SK-N-SH (cell line): Measurements from ENCODE around the gene MBD4. TPM values are rescaled to one million over a fixed set of nuclear protein-coding genes. Genes with fewer than 3 reads are reported as not detected.
"Not testable (repeated sequence)": the region's sequence is repeated elsewhere in the genome, so short reads cannot be mapped to it uniquely, and the experiment has no call there.

Experiments
- CTCF ChIA-PET: fragments of 300-600, 350-600 bp; formaldehyde crosslinking; extraction: SDS; loops from one replicate; lab custom pipeline; 2021; lab: Yijun Ruan, JAX
- POLR2A ChIA-PET: fragments of 350-600 bp; sonication (Branson Sonifier 250); formaldehyde crosslinking; extraction: SDS; loops from one replicate; lab custom pipeline; 2020; ENCODE audit warnings: antibody characterized with exemption, inconsistent platforms; lab: Yijun Ruan, JAX
- DNase-seq: peaks from one replicate; pipeline ENCODE4 v3.0.0; 2012
- H2AFZ ChIP-seq: fragments of 200-600 bp; sonication (generic); 2 replicates; pipeline ENCODE4 v1.8.1; 2016; ENCODE audit warnings: antibody characterized with exemption, mild to moderate bottlenecking, low read depth
- H3F3A ChIP-seq: fragments of 200-600 bp; sonication (generic); replicated peaks from 2 replicates; pipeline ENCODE3; 2016; ENCODE audit warnings: antibody characterized with exemption, mild to moderate bottlenecking; ENCODE audit not compliant: insufficient read depth
- H3K27ac ChIP-seq, 2 experiments: fragments of 200-500 bp in 1 of 2; fragments of 200-600 bp in 1 of 2; sonication (Bioruptor generic) in 1 of 2; sonication (generic), shearing (Covaris generic) in 1 of 2; 2 replicates each; pipeline versions ENCODE4 v1.5.1 to v1.6.1; 2014 to 2016; ENCODE audit warnings: low read depth in 2 of 2, inconsistent platforms in 1 of 2, low read length in 1 of 2, mild to moderate bottlenecking in 1 of 2, mixed read lengths in 1 of 2
- H3K27me3 ChIP-seq: fragments of 200-600 bp; sonication (generic), shearing (Covaris generic); 2 replicates; pipeline ENCODE4 v1.6.1; 2016; ENCODE audit warnings: mixed run types; ENCODE audit not compliant: insufficient read depth
- H3K36me3 ChIP-seq, 2 experiments: fragments of 200-500 bp in 1 of 2; fragments of 200-600 bp in 1 of 2; sonication (Bioruptor generic) in 1 of 2; sonication (generic) in 1 of 2; replicated peaks in 1 of 2; 2 replicates each; pipeline versions ENCODE3 to v1.5.1; 2014 to 2016; ENCODE audit warnings: low read length in 1 of 2, mild to moderate bottlenecking in 1 of 2; ENCODE audit not compliant: insufficient read depth in 2 of 2, control insufficient read depth in 1 of 2
- H3K4me1 ChIP-seq, 2 experiments: fragments of 200-500 bp in 1 of 2; fragments of 200-600 bp in 1 of 2; sonication (Bioruptor generic) in 1 of 2; sonication (generic), shearing (Covaris generic) in 1 of 2; 2 replicates each; pipeline versions ENCODE4 v1.5.1 to v1.6.1; 2014 to 2016; ENCODE audit warnings: low read depth in 1 of 2, low read length in 1 of 2, mixed run types in 1 of 2; ENCODE audit not compliant: insufficient read depth in 2 of 2, control insufficient read depth in 1 of 2
- H3K4me2 ChIP-seq: fragments of 200-600 bp; sonication (generic), shearing (Covaris generic); 2 replicates; pipeline ENCODE4 v1.6.1; 2017; ENCODE audit warnings: mixed run types
- H3K4me3 ChIP-seq, 2 experiments: fragments of 200-500 bp in 1 of 2; fragments of 200-600 bp in 1 of 2; sonication (Bioruptor generic) in 1 of 2; sonication (generic), shearing (Covaris generic) in 1 of 2; 2 replicates each; pipeline versions ENCODE4 v1.5.1 to v1.8.1; 2014 to 2016; ENCODE audit warnings: low read depth in 2 of 2, inconsistent platforms in 1 of 2, low read length in 1 of 2, mild to moderate bottlenecking in 1 of 2, mixed read lengths in 1 of 2, moderate library complexity in 1 of 2
- H3K79me2 ChIP-seq: fragments of 200-600 bp; sonication (generic); 2 replicates; pipeline ENCODE4 v1.8.1; 2017; ENCODE audit warnings: mild to moderate bottlenecking; ENCODE audit not compliant: insufficient read depth
- H3K9ac ChIP-seq: fragments of 200-600 bp; sonication (generic); 2 replicates; pipeline ENCODE4 v1.6.1; 2017; ENCODE audit warnings: mixed run types
- H3K9me2 ChIP-seq: fragments of 200-600 bp; sonication (generic); 2 replicates; pipeline ENCODE4 v1.6.1; 2017; ENCODE audit warnings: mixed run types
- H3K9me3 ChIP-seq: fragments of 200-600 bp; sonication (generic); 2 replicates; pipeline ENCODE4 v1.6.1; 2017; ENCODE audit warnings: mixed run types, mild to moderate bottlenecking, moderate library complexity
- H4K20me1 ChIP-seq: fragments of 200-600 bp; sonication (generic); 2 replicates; pipeline ENCODE4 v1.6.1; 2017; ENCODE audit warnings: mild to moderate bottlenecking, mixed run types; ENCODE audit not compliant: insufficient read depth
- CHD2 ChIP-seq: fragments of 150-350 bp; IDR thresholded peaks from 2 replicates; pipeline ENCODE4 v1.6.1; 2018; ENCODE audit warnings: low read length; ENCODE audit not compliant: partially characterized antibody
- MXI1 ChIP-seq: IDR thresholded peaks from 2 replicates; pipeline ENCODE4 v1.6.1; 2012; ENCODE audit warnings: mild to moderate bottlenecking, low read depth, low read length, improper control_type of control experiment
- NFIC ChIP-seq: IDR thresholded peaks from 2 replicates; pipeline ENCODE4 v1.4.0; 2012; ENCODE audit warnings: borderline replicate concordance
- NRF1 ChIP-seq: IDR thresholded peaks from 2 replicates; pipeline ENCODE4 v1.6.1; 2012; ENCODE audit warnings: low read depth, mild to moderate bottlenecking, low read length
- POLR2AphosphoS5 ChIP-seq: IDR thresholded peaks from 2 replicates; pipeline ENCODE4 v1.6.1; 2012; ENCODE audit warnings: low read depth, low read length
- RAD21 ChIP-seq: IDR thresholded peaks from 2 replicates; pipeline ENCODE4 v1.6.1; 2012; ENCODE audit warnings: mild to moderate bottlenecking, low read length
- RCOR1 ChIP-seq: fragments of 150-350 bp; IDR thresholded peaks from 2 replicates; pipeline ENCODE4 v1.6.1; 2017; ENCODE audit warnings: antibody characterized with exemption, low read length
- RFX5 ChIP-seq: IDR thresholded peaks from 2 replicates; pipeline ENCODE4 v1.6.1; 2012; ENCODE audit warnings: mild to moderate bottlenecking, improper control_type of control experiment, low read length
- RXRA ChIP-seq: IDR thresholded peaks from 2 replicates; pipeline ENCODE4 v1.4.0; 2012; ENCODE audit warnings: low read depth, mild to moderate bottlenecking, borderline replicate concordance
- SIN3A ChIP-seq: IDR thresholded peaks from 2 replicates; pipeline ENCODE4 v1.6.1; 2012; ENCODE audit warnings: low read depth, mild to moderate bottlenecking, low read length, moderate library complexity, borderline replicate concordance
- TAF1 ChIP-seq: IDR thresholded peaks from 2 replicates; pipeline ENCODE4 v1.6.1; 2012; ENCODE audit warnings: low read depth, mild to moderate bottlenecking, low read length, moderate library complexity, borderline replicate concordance
- YY1 ChIP-seq: IDR thresholded peaks from 2 replicates; pipeline ENCODE4 v1.4.0; 2012; ENCODE audit warnings: low read depth, mild to moderate bottlenecking
- WGBS: methylation state at CpG from one replicate; pipeline ENCODE4 v1.1.6; 2017; ENCODE audit warnings: low lambda C conversion rate; 5-methylcytosine and 5-hydroxymethylcytosine counted together
- polyA plus RNA-seq, 3 experiments: library from polyadenylated mRNA; depleted of rRNA; stranded (reverse); fragments of >200 nt; gene quantifications; 2 replicates each; pipeline ENCODE4 v1.2.3, GENCODE V29; 2012
- TF ChIP-seq, protein P1 (sequence below): fragments of 150-350 bp; IDR thresholded peaks from 2 replicates; pipeline ENCODE4 v1.6.1; 2017; ENCODE audit warnings: antibody characterized with exemption, low read length, low read depth, borderline replicate concordance
- TF ChIP-seq, protein P2 (sequence below): IDR thresholded peaks from 2 replicates; pipeline ENCODE4 v1.6.1; 2012; ENCODE audit warnings: mild to moderate bottlenecking, low read depth, low read length, moderate library complexity
- TF ChIP-seq, protein P3 (sequence below): IDR thresholded peaks from 2 replicates; pipeline ENCODE4; 2012
- TF ChIP-seq, protein P4 (sequence below): fragments of 150-350 bp; IDR thresholded peaks from 2 replicates; pipeline ENCODE4 v1.6.1; 2016; ENCODE audit warnings: mild to moderate bottlenecking, low read depth, low read length

MBD4 gene
- polyA plus RNA-seq (2012; rRNA removed), result 11.1 and 11.7 TPM in 2 replicates
- 10.3 and 12.7 TPM in 2 replicates for polyA plus RNA-seq (2012; cell fraction: cytosol; rRNA removed)
- polyA plus RNA-seq (2012; cell fraction: nucleus; rRNA removed), result 32.7 and 35.4 TPM in 2 replicates

DNA sequence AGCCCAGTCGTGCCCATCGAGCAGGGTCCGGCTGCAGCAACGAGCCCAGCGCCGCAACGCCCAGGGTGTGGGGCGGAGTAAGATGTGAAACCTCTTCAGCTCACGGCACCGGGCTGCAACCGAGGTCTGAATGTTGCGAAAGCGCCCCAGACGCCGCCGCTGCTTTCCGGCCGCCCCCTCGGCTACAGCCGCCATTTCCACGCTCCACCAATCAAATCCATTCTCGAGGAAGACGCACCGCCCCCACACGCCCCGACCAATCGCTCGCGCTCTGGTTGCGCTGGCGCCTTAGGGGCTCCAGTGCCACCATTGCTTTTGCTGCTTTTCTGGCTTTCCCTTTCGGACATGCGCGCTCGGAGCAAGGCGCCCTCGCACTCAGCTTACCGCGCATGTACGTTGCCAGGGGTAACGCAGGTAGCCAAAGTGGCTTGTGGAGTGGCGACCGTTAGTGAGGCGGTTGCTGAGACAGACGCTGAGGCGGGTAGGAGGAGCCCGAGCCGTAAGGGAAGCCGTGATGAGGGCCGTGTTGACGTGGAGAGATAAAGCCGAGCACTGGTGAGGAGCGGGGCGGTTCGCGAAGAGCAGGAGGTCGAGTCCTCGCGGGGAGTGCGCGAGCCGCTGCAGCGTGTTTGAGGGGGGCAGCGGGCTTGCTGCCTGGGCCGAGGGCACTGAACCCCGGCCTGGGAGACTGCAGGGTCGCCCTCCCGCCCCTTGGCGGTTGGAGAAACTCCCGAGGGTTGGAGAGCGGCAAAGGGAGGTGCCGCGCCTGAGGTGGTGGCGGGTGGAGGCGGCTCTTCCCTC is at the start of gene MBD4, which contains the start of gene IFT122:
Gene MBD4, minus strand, starts transcription at position 132 of the 801 bp plus-strand sequence. Its CDS starts 115 bp downstream, at position 17.
Gene IFT122, plus strand, starts transcription at position 408 of the 801 bp plus-strand sequence. Its CDS starts 107 bp downstream, at position 515.
- peak within 1 kb of the TSS; percentile 82 to 93 for H3K4me3 ChIP-seq
- no peak for TF ChIP-seq RAD21
- peak; percentile 74 for TF ChIP-seq RFX5
- TF ChIP-seq CHD2, result peak; percentile 8
- peak; percentile 82 for TF ChIP-seq NRF1
- TF ChIP-seq, protein P1, sequence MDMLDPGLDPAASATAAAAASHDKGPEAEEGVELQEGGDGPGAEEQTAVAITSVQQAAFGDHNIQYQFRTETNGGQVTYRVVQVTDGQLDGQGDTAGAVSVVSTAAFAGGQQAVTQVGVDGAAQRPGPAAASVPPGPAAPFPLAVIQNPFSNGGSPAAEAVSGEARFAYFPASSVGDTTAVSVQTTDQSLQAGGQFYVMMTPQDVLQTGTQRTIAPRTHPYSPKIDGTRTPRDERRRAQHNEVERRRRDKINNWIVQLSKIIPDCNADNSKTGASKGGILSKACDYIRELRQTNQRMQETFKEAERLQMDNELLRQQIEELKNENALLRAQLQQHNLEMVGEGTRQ, result no peak
- TF ChIP-seq YY1, result peak; percentile 88
- TF ChIP-seq, protein P2, sequence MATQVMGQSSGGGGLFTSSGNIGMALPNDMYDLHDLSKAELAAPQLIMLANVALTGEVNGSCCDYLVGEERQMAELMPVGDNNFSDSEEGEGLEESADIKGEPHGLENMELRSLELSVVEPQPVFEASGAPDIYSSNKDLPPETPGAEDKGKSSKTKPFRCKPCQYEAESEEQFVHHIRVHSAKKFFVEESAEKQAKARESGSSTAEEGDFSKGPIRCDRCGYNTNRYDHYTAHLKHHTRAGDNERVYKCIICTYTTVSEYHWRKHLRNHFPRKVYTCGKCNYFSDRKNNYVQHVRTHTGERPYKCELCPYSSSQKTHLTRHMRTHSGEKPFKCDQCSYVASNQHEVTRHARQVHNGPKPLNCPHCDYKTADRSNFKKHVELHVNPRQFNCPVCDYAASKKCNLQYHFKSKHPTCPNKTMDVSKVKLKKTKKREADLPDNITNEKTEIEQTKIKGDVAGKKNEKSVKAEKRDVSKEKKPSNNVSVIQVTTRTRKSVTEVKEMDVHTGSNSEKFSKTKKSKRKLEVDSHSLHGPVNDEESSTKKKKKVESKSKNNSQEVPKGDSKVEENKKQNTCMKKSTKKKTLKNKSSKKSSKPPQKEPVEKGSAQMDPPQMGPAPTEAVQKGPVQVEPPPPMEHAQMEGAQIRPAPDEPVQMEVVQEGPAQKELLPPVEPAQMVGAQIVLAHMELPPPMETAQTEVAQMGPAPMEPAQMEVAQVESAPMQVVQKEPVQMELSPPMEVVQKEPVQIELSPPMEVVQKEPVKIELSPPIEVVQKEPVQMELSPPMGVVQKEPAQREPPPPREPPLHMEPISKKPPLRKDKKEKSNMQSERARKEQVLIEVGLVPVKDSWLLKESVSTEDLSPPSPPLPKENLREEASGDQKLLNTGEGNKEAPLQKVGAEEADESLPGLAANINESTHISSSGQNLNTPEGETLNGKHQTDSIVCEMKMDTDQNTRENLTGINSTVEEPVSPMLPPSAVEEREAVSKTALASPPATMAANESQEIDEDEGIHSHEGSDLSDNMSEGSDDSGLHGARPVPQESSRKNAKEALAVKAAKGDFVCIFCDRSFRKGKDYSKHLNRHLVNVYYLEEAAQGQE, result 0 out of 2 replicates have a peak, but pooled peaks have one; percentile 47
- TF ChIP-seq MXI1, result peak; percentile 94
- peak; percentile 64 for TF ChIP-seq POLR2AphosphoS5
- TF ChIP-seq, protein P3, sequence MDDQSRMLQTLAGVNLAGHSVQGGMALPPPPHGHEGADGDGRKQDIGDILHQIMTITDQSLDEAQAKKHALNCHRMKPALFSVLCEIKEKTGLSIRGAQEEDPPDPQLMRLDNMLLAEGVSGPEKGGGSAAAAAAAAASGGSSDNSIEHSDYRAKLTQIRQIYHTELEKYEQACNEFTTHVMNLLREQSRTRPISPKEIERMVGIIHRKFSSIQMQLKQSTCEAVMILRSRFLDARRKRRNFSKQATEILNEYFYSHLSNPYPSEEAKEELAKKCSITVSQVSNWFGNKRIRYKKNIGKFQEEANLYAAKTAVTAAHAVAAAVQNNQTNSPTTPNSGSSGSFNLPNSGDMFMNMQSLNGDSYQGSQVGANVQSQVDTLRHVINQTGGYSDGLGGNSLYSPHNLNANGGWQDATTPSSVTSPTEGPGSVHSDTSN, result 0 out of 2 replicates have a peak, but pooled peaks have one; percentile 10
- no peak for TF ChIP-seq NFIC
- TF ChIP-seq SIN3A, result 0 out of 2 replicates have a peak, but pooled peaks have one; percentile 85
- TF ChIP-seq RCOR1, result no peak
- TF ChIP-seq, protein P4, sequence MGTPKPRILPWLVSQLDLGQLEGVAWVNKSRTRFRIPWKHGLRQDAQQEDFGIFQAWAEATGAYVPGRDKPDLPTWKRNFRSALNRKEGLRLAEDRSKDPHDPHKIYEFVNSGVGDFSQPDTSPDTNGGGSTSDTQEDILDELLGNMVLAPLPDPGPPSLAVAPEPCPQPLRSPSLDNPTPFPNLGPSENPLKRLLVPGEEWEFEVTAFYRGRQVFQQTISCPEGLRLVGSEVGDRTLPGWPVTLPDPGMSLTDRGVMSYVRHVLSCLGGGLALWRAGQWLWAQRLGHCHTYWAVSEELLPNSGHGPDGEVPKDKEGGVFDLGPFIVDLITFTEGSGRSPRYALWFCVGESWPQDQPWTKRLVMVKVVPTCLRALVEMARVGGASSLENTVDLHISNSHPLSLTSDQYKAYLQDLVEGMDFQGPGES, result peak; percentile 38; the same call in 1 of the 2 replicates
- no peak for TF ChIP-seq RXRA
- peak; percentile 69 for TF ChIP-seq TAF1
- peak within 1 kb of the TSS; percentile 92 for H3K9ac ChIP-seq
- peak within 1 kb of the TSS; percentile 83 to 91 for H3K27ac ChIP-seq
- peaks cover 19 to 31% of the 10 kb centered on the region in 2 experiments; a peak in 3 of 4 replicates for H3K4me1 ChIP-seq
- peak within 1 kb of the TSS; percentile 85 for H3K4me2 ChIP-seq
- ChIA-PET CTCF (interaction anchor here (1.0 to 1.1 kb wide), 2 partner anchors 31 to 123 kb away, joined by 3 read pairs; a partner anchor contains a TSS), POLR2A (interaction anchor here (0.7 to 2.3 kb wide), 5 partner anchors 9 to 163 kb away, joined by 3 to 12 read pairs (median 3); partner anchors contain the start of gene EFCAB12)
- H3K36me3 ChIP-seq, result peaks cover 30 to 32% of the 10 kb centered on the region in 2 experiments
- no peaks in the 10 kb centered on the region for H3K9me3 ChIP-seq
- peaks cover 13% of the 10 kb centered on the region for H3F3A ChIP-seq
- peaks cover 61% of the 10 kb centered on the region for H3K79me2 ChIP-seq
- WGBS, result 3% methylated on average over 20 of the region's 75 CpGs
- peak; percentile 97 for DNase-seq
- peak within 1 kb of the TSS; percentile 90 for H2AFZ ChIP-seq
- H3K9me2 ChIP-seq, result no peaks in the 10 kb centered on the region
- H4K20me1 ChIP-seq, result no peaks in the 10 kb centered on the region
- no peaks in the 10 kb centered on the region for H3K27me3 ChIP-seq

DNA sequence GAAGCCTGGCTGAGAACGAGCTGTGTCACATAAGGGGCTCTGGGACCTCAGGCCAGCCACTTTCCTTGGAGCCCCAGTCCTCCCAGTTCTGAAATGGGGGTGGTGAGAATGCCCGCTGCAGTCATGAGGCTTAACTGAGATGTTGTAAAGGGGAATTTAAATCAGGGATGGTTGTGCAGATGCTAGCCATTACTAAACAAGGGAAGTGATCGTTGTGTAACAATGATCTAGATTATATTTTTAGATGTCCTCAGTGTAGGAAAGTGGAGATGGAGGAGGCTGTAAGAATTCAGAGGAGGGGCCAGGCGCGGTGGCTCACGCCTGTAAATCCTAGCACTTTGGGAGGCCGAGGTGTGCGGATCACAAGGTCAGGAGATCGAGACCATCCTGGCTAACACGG is 49.5 kb upstream of the MBD4 start:
- H3K27ac ChIP-seq, H3K79me2 ChIP-seq, DNase-seq, H3F3A ChIP-seq, H2AFZ ChIP-seq, H3K4me2 ChIP-seq, H3K9me3 ChIP-seq, H3K9me2 ChIP-seq, H4K20me1 ChIP-seq, H3K27me3 ChIP-seq, POLR2A ChIA-PET, H3K4me3 ChIP-seq, H3K9ac ChIP-seq, H3K4me1 ChIP-seq: not testable (repeated sequence)
- WGBS, result 85% methylated on average over 10 of the region's 10 CpGs
- H3K36me3 ChIP-seq, result peaks cover 4 to 18% of the 10 kb centered on the region in 2 experiments
- CTCF ChIA-PET, result interaction anchor here (2.0 to 3.3 kb wide), 4 partner anchors 13 to 340 kb away, joined by 12 to 37 read pairs (median 20); no protein-coding TSS in a partner anchor
